ENCODE data around the gene ZNF532. TPM values are rescaled to one million over a fixed set of nuclear protein-coding genes. Genes with fewer than 3 reads are reported as not detected.
A peak's percentile ranks its signal among the peaks of the same experiment; 100 is the strongest.

Gene ZNF532
- total RNA-seq, 1 donor from 2014 or later: 41.3 TPM

DNA sequence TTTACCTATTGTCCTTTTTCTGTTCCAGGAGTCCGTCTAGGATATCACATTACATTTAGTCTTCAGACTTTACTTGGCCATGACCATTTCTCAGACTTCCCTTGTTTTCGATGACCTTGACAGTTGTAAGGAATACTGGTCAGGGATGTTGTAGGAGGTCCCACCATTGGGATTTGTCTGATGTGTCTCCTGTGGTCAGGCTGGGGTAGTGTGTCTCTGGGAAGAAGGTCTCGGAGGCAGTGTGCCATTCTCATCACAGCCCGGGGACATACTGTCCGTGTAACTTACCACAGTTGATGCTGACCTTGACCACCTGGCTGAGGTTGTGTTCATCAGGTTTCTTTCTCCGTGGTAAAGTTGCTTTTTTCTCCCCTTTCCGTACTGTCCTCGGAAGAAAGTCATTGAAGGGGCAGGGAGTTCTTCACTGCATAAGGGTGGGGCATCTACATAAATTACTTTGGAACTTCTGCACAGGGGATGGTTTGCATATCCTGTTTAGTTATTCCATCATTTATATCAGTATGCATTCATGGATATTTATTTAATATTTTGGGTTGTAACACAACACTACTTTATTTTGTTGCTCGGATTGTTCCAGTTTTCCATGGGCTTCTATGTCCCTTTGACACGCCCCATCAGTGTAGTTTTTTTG lies 41.2 kb downstream of the ZNF532 start:
- H3K4me3 ChIP-seq (ENCODE audit: low read depth, low read length): no peak overlapping the region
- peaks cover 4% of the 10 kb centered on the region for H3K36me3 ChIP-seq (ENCODE audit: control insufficient read depth, insufficient read depth, low read length)
- TF ChIP-seq, protein P1, sequence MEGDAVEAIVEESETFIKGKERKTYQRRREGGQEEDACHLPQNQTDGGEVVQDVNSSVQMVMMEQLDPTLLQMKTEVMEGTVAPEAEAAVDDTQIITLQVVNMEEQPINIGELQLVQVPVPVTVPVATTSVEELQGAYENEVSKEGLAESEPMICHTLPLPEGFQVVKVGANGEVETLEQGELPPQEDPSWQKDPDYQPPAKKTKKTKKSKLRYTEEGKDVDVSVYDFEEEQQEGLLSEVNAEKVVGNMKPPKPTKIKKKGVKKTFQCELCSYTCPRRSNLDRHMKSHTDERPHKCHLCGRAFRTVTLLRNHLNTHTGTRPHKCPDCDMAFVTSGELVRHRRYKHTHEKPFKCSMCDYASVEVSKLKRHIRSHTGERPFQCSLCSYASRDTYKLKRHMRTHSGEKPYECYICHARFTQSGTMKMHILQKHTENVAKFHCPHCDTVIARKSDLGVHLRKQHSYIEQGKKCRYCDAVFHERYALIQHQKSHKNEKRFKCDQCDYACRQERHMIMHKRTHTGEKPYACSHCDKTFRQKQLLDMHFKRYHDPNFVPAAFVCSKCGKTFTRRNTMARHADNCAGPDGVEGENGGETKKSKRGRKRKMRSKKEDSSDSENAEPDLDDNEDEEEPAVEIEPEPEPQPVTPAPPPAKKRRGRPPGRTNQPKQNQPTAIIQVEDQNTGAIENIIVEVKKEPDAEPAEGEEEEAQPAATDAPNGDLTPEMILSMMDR (IDR thresholded peaks at IDR 0.05; ENCODE audit: insufficient read depth, low read length, severe bottlenecking): no peak
- FAIRE-seq (no peak), DNase-seq (ENCODE audit: low read depth) (no peak)
- no peaks in the 10 kb centered on the region for H3K27me3 ChIP-seq (ENCODE audit: control insufficient read depth, insufficient read depth, low read length)

DNA sequence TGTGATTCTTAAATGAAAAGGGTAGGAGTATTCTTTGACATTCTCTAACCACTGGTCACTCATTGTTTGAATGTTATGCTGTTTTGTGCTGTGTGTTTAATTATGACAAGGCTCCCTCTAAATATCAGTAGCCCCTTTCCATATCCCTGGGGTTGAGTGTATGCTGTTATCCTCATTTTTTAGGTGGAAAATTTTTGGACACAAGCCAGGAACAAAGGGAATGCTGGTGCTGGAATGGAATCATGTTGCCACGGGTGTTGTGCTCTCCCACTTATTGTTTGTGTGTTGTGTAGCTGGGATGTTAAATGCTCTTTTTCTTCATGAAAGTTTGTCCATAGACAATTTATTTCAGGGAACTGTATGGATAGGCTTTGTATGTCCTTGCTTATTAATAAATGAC lies 43.3 kb downstream of the ZNF532 start:
- Histone ChIP-seq H3K4me3 (ENCODE audit: low read depth, low read length) (no peak overlapping the region), H3K27me3 (ENCODE audit: control insufficient read depth, insufficient read depth, low read length) (no peaks in the 10 kb centered on the region), H3K36me3 (ENCODE audit: control insufficient read depth, insufficient read depth, low read length) (peaks cover 1% of the 10 kb centered on the region)
- FAIRE-seq (no peak), DNase-seq (ENCODE audit: low read depth) (no peak)
- TF ChIP-seq, protein P1 (IDR thresholded peaks at IDR 0.05; ENCODE audit: insufficient read depth, low read length, severe bottlenecking): no peak

GRCh38 chr18:58909521-58909920 lies 44.8 kb downstream of the ZNF532 start:
- H3K4me3 ChIP-seq (ENCODE audit: low read depth, low read length): no peak overlapping the region
- no peaks in the 10 kb centered on the region for H3K27me3 ChIP-seq (ENCODE audit: control insufficient read depth, insufficient read depth, low read length)
- TF ChIP-seq, protein P1 (IDR thresholded peaks at IDR 0.05; ENCODE audit: insufficient read depth, low read length, severe bottlenecking): no peak
- DNase-seq (ENCODE audit: low read depth) (no peak), FAIRE-seq (peak; percentile 84)
- peaks cover 1% of the 10 kb centered on the region for H3K36me3 ChIP-seq (ENCODE audit: control insufficient read depth, insufficient read depth, low read length)

GRCh38 chr18:58911241-58911640 lies 46.6 kb downstream of the ZNF532 start:
- no peak for FAIRE-seq
- Histone ChIP-seq H3K36me3 (ENCODE audit: control insufficient read depth, insufficient read depth, low read length) (peaks cover 5% of the 10 kb centered on the region), H3K4me3 (ENCODE audit: low read depth, low read length) (no peak overlapping the region), H3K27me3 (ENCODE audit: control insufficient read depth, insufficient read depth, low read length) (no peaks in the 10 kb centered on the region)
- no peak for DNase-seq (ENCODE audit: low read depth)
- TF ChIP-seq, protein P1 (IDR thresholded peaks at IDR 0.05; ENCODE audit: insufficient read depth, low read length, severe bottlenecking): no peak

GRCh38 chr18:58911766-58912165 lies 47.1 kb downstream of the ZNF532 start:
- H3K4me3 ChIP-seq (ENCODE audit: low read depth, low read length): no peak overlapping the region
- H3K36me3 ChIP-seq (ENCODE audit: control insufficient read depth, insufficient read depth, low read length): peaks cover 5% of the 10 kb centered on the region
- TF ChIP-seq, protein P1 (IDR thresholded peaks at IDR 0.05; ENCODE audit: insufficient read depth, low read length, severe bottlenecking): no peak
- FAIRE-seq (no peak), DNase-seq (ENCODE audit: low read depth) (no peak)
- H3K27me3 ChIP-seq (ENCODE audit: control insufficient read depth, insufficient read depth, low read length): no peaks in the 10 kb centered on the region

Data from bronchial epithelial cell (primary cell).